GM12878 (cell line): ENCODE data around the gene GOLGA2.

ENCODE experiments used
- DPF2 ChIP-seq: fragments of 450-650 bp; IDR thresholded peaks from 2 replicates; pipeline ENCODE4 v1.6.1; 2017; ENCODE audit warnings: mild to moderate bottlenecking
- HDAC2 ChIP-seq: fragments of 200-600 bp; sonication (generic); IDR thresholded peaks from 2 replicates; pipeline ENCODE4 v1.6.1; 2017
- IKZF2 ChIP-seq, 2 experiments: fragments of 450-650 bp; IDR thresholded peaks; 2 replicates each; pipeline ENCODE4 v1.6.1; 2017; ENCODE audit warnings: mild to moderate bottlenecking in 2 of 2, moderate library complexity in 2 of 2
- NFYB ChIP-seq: IDR thresholded peaks from 2 replicates; pipeline ENCODE4 v1.6.1; 2011; ENCODE audit warnings: low read depth, mild to moderate bottlenecking, low read length, improper control_type of control experiment, moderate library complexity; ENCODE audit not compliant: insufficient read depth
- RAD21 ChIP-seq: IDR thresholded peaks from 2 replicates; pipeline ENCODE4 v1.6.1; 2011; ENCODE audit warnings: mild to moderate bottlenecking, low read depth, low read length, moderate library complexity; ENCODE audit not compliant: insufficient read depth
- SMC3 ChIP-seq: IDR thresholded peaks from 2 replicates; pipeline ENCODE4 v1.6.1; 2011; ENCODE audit warnings: low read length, improper control_type of control experiment, borderline replicate concordance
- TF ChIP-seq, protein P1 (sequence below): IDR thresholded peaks from 2 replicates; pipeline ENCODE4 v1.6.1; 2012; ENCODE audit warnings: low read depth, low read length, improper control_type of control experiment
- TF ChIP-seq, protein P2 (sequence below), 3 experiments: IDR thresholded peaks in 2 of 3; conservative IDR thresholded peaks in 1 of 3; 2 replicates each; pipeline ENCODE4 v1.5.1; 2011; ENCODE audit warnings: low read depth in 3 of 3, low read length in 3 of 3, mild to moderate bottlenecking in 3 of 3, control low read depth in 2 of 3, moderate library complexity in 2 of 3, inconsistent platforms in 1 of 3, mixed read lengths in 1 of 3; ENCODE audit not compliant: control insufficient read depth in 2 of 3, insufficient read depth in 1 of 3; ENCODE audit errors: extremely low read depth in 1 of 3
- TF ChIP-seq, protein P3 (sequence below): IDR thresholded peaks from 2 replicates; pipeline ENCODE4 v1.6.1; 2012; ENCODE audit warnings: improper control_type of control experiment, low read depth, low read length; ENCODE audit not compliant: insufficient replicate concordance

DNA sequence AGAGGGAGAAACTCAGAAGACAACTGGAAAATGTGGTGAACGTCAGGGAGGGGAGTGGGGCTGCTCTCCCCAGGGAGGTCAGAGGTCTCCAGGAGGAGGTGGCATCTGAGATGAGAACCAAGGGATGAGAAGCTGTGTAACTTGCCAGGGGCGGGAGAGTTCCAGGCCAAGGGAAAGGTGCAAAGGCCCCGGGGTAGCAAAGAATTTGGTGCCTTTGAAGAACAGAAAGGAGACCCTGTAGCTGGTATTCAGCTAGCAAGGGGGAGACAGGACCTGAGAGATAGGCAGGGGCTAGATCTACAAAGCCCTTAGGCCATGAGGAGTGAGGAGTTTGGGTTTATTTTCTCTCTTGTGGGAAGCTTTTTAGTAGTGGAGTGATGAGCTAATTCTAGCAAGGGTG lies 69.3 kb downstream of the GOLGA2 start:
- no peak for TF ChIP-seq RAD21
- TF ChIP-seq, protein P1, sequence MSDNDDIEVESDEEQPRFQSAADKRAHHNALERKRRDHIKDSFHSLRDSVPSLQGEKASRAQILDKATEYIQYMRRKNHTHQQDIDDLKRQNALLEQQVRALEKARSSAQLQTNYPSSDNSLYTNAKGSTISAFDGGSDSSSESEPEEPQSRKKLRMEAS: no peak
- no peak for TF ChIP-seq DPF2
- no peak for TF ChIP-seq IKZF2 (IDR thresholded peaks at IDR 0.05)
- TF ChIP-seq HDAC2: no peak
- TF ChIP-seq, protein P2, sequence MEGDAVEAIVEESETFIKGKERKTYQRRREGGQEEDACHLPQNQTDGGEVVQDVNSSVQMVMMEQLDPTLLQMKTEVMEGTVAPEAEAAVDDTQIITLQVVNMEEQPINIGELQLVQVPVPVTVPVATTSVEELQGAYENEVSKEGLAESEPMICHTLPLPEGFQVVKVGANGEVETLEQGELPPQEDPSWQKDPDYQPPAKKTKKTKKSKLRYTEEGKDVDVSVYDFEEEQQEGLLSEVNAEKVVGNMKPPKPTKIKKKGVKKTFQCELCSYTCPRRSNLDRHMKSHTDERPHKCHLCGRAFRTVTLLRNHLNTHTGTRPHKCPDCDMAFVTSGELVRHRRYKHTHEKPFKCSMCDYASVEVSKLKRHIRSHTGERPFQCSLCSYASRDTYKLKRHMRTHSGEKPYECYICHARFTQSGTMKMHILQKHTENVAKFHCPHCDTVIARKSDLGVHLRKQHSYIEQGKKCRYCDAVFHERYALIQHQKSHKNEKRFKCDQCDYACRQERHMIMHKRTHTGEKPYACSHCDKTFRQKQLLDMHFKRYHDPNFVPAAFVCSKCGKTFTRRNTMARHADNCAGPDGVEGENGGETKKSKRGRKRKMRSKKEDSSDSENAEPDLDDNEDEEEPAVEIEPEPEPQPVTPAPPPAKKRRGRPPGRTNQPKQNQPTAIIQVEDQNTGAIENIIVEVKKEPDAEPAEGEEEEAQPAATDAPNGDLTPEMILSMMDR (IDR thresholded peaks at IDR 0.05 in 2 of 3, conservative IDR thresholded peaks at IDR 0.05 in 1 of 3; ENCODE audit: control insufficient read depth in 2 of 3, extremely low read depth in 1 of 3, insufficient read depth in 1 of 3, low read depth in 3 of 3, low read length in 3 of 3): no peak
- no peak for TF ChIP-seq SMC3
- TF ChIP-seq, protein P3, sequence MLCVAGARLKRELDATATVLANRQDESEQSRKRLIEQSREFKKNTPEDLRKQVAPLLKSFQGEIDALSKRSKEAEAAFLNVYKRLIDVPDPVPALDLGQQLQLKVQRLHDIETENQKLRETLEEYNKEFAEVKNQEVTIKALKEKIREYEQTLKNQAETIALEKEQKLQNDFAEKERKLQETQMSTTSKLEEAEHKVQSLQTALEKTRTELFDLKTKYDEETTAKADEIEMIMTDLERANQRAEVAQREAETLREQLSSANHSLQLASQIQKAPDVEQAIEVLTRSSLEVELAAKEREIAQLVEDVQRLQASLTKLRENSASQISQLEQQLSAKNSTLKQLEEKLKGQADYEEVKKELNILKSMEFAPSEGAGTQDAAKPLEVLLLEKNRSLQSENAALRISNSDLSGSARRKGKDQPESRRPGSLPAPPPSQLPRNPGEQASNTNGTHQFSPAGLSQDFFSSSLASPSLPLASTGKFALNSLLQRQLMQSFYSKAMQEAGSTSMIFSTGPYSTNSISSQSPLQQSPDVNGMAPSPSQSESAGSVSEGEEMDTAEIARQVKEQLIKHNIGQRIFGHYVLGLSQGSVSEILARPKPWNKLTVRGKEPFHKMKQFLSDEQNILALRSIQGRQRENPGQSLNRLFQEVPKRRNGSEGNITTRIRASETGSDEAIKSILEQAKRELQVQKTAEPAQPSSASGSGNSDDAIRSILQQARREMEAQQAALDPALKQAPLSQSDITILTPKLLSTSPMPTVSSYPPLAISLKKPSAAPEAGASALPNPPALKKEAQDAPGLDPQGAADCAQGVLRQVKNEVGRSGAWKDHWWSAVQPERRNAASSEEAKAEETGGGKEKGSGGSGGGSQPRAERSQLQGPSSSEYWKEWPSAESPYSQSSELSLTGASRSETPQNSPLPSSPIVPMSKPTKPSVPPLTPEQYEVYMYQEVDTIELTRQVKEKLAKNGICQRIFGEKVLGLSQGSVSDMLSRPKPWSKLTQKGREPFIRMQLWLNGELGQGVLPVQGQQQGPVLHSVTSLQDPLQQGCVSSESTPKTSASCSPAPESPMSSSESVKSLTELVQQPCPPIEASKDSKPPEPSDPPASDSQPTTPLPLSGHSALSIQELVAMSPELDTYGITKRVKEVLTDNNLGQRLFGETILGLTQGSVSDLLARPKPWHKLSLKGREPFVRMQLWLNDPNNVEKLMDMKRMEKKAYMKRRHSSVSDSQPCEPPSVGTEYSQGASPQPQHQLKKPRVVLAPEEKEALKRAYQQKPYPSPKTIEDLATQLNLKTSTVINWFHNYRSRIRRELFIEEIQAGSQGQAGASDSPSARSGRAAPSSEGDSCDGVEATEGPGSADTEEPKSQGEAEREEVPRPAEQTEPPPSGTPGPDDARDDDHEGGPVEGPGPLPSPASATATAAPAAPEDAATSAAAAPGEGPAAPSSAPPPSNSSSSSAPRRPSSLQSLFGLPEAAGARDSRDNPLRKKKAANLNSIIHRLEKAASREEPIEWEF: no peak
- TF ChIP-seq NFYB: no peak
